Measurements from ENCODE around the gene CCDC181. TPM values are rescaled to one million over a fixed set of nuclear protein-coding genes. Genes with fewer than 3 reads are reported as not detected.

CCDC181 gene
- total and polyA plus RNA-seq, 4 donors = 6.1 to 14.8 (median 12.9) TPM

- H3K27ac ChIP-seq (ENCODE audit: low read depth, low read length) = no peak overlapping the region
- H3K4me1 ChIP-seq (ENCODE audit: control insufficient read depth, insufficient read depth, low read length) = no peaks in the 10 kb centered on the region
- WGBS (ENCODE audit: insufficient coverage) = 96% methylated on average over 1 of the region's 1 CpG
- H3K4me3 ChIP-seq (ENCODE audit: low read depth, low read length) = no peak overlapping the region
- peaks cover 4% of the 10 kb centered on the region for H3K36me3 ChIP-seq (ENCODE audit: control insufficient read depth, insufficient read depth, low read length)
- DNase-seq (ENCODE audit: low read depth in 4 of 6, low spot score in 6 of 6) = no peak
- no peaks in the 10 kb centered on the region for H3K27me3 ChIP-seq (ENCODE audit: control insufficient read depth, insufficient read depth, low read length)
- no peaks in the 10 kb centered on the region for H3K9me3 ChIP-seq (ENCODE audit: control insufficient read depth, insufficient read depth, low read length)
Measured at GRCh38 chr1:169345511-169345910, 81.8 kb downstream of the CCDC181 start.

Small RNA genes within 50 kb of the gene (small RNA-seq; reads per million reads assigned to genes)
- not detected for gene AL021068.2 (ENCODE audit: low replicate concordance)

Other genes with a start within 250 kb of the CCDC181 start
- 10 to 100 TPM; 21.5 to 22.0 TPM for gene NME7, start 59.7 kb downstream of the CCDC181 start, total RNA-seq
- gene NME7, start 59.7 kb downstream of the CCDC181 start, polyA plus RNA-seq (ENCODE audit: insufficient read length in 2 of 2) = 100 to 1,000 TPM; 103 to 131 TPM
- gene BLZF1, start 59.3 kb downstream of the CCDC181 start, total RNA-seq = 10 to 100 TPM; 31.3 to 35.0 TPM
- gene BLZF1, start 59.3 kb downstream of the CCDC181 start, polyA plus RNA-seq (ENCODE audit: insufficient read length in 2 of 2) = 10 to 100 TPM; 16.0 to 18.5 TPM
- 10 to 100 TPM in 1 of 2 donors, 1 to 10 TPM in 1; 9.5 to 18.8 TPM for gene SLC19A2, start 58.5 kb upstream of the CCDC181 start, total RNA-seq
- gene SLC19A2, start 58.5 kb upstream of the CCDC181 start, polyA plus RNA-seq (ENCODE audit: insufficient read length in 2 of 2) = 10 to 100 TPM; 11.0 to 11.4 TPM
- gene F5, start 159.0 kb upstream of the CCDC181 start, total RNA-seq = 1 to 10 TPM; 1.5 to 8.4 TPM
- 1 to 10 TPM; 2.6 to 6.1 TPM for gene F5, start 159.0 kb upstream of the CCDC181 start, polyA plus RNA-seq (ENCODE audit: insufficient read length in 2 of 2)
- gene SELP, start 202.7 kb upstream of the CCDC181 start, total RNA-seq = 1 to 10 TPM; 1.1 to 6.4 TPM
- gene SELP, start 202.7 kb upstream of the CCDC181 start, polyA plus RNA-seq (ENCODE audit: insufficient read length in 2 of 2) = 1 to 10 TPM in 1 of 2 donors, under 1 TPM in 1; 0.11 to 1.0 TPM

Data from spinal cord (tissue), 10 donors.